ENCODE results near the gene TIMM13.
"Not testable (repeated sequence)": the region's sequence is repeated elsewhere in the genome, so short reads cannot be mapped to it uniquely, and the experiment has no call there.

Gene TIMM13

GRCh38 chr19:2427429-2428320 lies at the start of gene TIMM13:
TSS of gene TIMM13 (minus strand) at chr19:2427586. CDS start at chr19:2427533, 53 bp downstream.
- peak; percentile 67 for DNase-seq (ENCODE audit: low read depth)

- DNase-seq (ENCODE audit: low read depth) = no peak
Observed at GRCh38 chr19:2476451-2477140, 49.2 kb upstream of the TIMM13 start.

- DNase-seq (ENCODE audit: low read depth) = peak; percentile 88
Observed at GRCh38 chr19:2475702-2476450, 48.5 kb upstream of the TIMM13 start, which contains the start of gene GADD45B. TSS of gene GADD45B (plus strand) at chr19:2476127. CDS start at chr19:2476359, 232 bp downstream.

- no peak for DNase-seq (ENCODE audit: low read depth)
Observed at GRCh38 chr19:2475018-2475701, 47.8 kb upstream of the TIMM13 start.

- no peak for DNase-seq (ENCODE audit: low read depth)
Observed at GRCh38 chr19:2474232-2475017, 47.0 kb upstream of the TIMM13 start.

- not testable (repeated sequence) for DNase-seq (ENCODE audit: low read depth)
Observed at GRCh38 chr19:2469915-2470200, 42.5 kb upstream of the TIMM13 start.

- no peak for DNase-seq (ENCODE audit: low read depth)
Observed at GRCh38 chr19:2469102-2469914, 41.9 kb upstream of the TIMM13 start.

- no peak for DNase-seq (ENCODE audit: low read depth)
Observed at GRCh38 chr19:2468596-2468995, 41.2 kb upstream of the TIMM13 start.

GRCh38 chr19:2464389-2464788 lies 37.0 kb upstream of the TIMM13 start:
- no peak for DNase-seq (ENCODE audit: low read depth)

GRCh38 chr19:2463694-2464093 lies 36.3 kb upstream of the TIMM13 start:
- not testable (repeated sequence) for DNase-seq (ENCODE audit: low read depth)

- DNase-seq (ENCODE audit: low read depth) = peak; percentile 94
Observed at GRCh38 chr19:2462635-2463421, 35.4 kb upstream of the TIMM13 start.

GRCh38 chr19:2461751-2462634 lies 34.6 kb upstream of the TIMM13 start:
- no peak for DNase-seq (ENCODE audit: low read depth)

GRCh38 chr19:2460245-2460644 lies 32.9 kb upstream of the TIMM13 start:
- no peak for DNase-seq (ENCODE audit: low read depth)

- not testable (repeated sequence) for DNase-seq (ENCODE audit: low read depth)
Observed at GRCh38 chr19:2458776-2459175, 31.4 kb upstream of the TIMM13 start.

GRCh38 chr19:2458054-2458453 lies 30.7 kb upstream of the TIMM13 start:
- DNase-seq (ENCODE audit: low read depth) = no peak

- DNase-seq (ENCODE audit: low read depth) = no peak
Observed at GRCh38 chr19:2457394-2458037, 30.1 kb upstream of the TIMM13 start.

- no peak for DNase-seq (ENCODE audit: low read depth)
Observed at GRCh38 chr19:2455851-2456570, 28.6 kb upstream of the TIMM13 start.

All from GM04503 (cell line).